OCI-LY1 (cell line): ENCODE data around the gene SCN4B.

Experiments
- EZH2 ChIP-seq: fragments of 200-600 bp; sonication (generic), shearing (Covaris generic); IDR thresholded peaks from 2 replicates; pipeline ENCODE4 v1.8.0; 2017; ENCODE audit warnings: borderline replicate concordance, mixed run types, mild to moderate bottlenecking, antibody characterized with exemption, low read length, moderate library complexity, mixed read lengths
- TF ChIP-seq, protein P1 (sequence below): fragments of 200-600 bp; sonication (generic), shearing (Covaris generic); IDR thresholded peaks from 2 replicates; pipeline ENCODE4 v1.5.1; 2017; ENCODE audit warnings: mild to moderate bottlenecking, antibody characterized with exemption, low read length, moderate library complexity, mixed read lengths

DNA sequence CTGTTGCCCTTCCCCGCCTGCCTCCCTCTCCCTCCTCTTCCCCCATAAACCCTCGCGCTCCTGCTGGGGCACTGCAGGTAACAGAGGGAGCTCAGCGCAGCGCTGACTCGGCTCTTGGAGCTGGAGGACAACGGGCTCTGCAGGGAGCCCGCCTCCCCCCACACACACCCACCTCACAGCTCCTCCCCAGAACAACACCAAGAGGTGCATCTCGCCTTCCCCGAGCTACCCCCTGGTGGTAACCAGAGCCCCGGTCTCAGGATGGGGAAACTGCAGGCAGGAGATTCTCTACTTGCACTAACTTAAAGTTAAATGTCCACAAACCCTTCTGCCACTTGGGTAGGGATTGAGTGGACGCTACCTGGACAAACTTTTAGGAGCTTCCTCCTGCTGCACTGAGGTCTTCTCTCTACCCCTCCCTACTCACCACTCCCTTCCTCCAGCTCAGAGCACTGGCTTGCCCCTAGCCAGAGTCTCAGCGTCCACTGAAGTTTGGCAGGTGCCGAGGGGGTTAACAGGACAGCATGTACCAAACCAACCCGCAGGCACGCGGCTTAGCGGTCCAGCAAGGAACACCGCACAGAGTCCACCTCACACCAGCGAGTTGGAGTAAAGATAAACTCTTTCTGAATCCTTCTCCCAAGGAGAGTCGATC lies 4.0 kb upstream of the SCN4B start:
- TF ChIP-seq, protein P1, sequence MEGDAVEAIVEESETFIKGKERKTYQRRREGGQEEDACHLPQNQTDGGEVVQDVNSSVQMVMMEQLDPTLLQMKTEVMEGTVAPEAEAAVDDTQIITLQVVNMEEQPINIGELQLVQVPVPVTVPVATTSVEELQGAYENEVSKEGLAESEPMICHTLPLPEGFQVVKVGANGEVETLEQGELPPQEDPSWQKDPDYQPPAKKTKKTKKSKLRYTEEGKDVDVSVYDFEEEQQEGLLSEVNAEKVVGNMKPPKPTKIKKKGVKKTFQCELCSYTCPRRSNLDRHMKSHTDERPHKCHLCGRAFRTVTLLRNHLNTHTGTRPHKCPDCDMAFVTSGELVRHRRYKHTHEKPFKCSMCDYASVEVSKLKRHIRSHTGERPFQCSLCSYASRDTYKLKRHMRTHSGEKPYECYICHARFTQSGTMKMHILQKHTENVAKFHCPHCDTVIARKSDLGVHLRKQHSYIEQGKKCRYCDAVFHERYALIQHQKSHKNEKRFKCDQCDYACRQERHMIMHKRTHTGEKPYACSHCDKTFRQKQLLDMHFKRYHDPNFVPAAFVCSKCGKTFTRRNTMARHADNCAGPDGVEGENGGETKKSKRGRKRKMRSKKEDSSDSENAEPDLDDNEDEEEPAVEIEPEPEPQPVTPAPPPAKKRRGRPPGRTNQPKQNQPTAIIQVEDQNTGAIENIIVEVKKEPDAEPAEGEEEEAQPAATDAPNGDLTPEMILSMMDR, result no peak
- no peak for TF ChIP-seq EZH2
